ENCODE measurements around the gene AMPH. TPM values are rescaled to one million over a fixed set of nuclear protein-coding genes. Genes with fewer than 3 reads are reported as not detected.

Gene AMPH
- total RNA-seq, 3 donors from 2014 or later (not counting 1 experiment from before 2014, with no cell fraction given), result 0.18 TPM; not detected in 2

GRCh38 chr7:38448584-38449234, 182.5 kb downstream of the AMPH start:
- Mint-ChIP-seq H3K4me3 (no peak overlapping the region), H3K9me3 (no peaks in the 10 kb centered on the region), H3K27me3 (ENCODE audit: low read depth in 2 of 2) (peaks cover 5 to 17% of the 10 kb centered on the region in 2 donors), H3K27ac (no peak overlapping the region), H3K36me3 (no peaks in the 10 kb centered on the region), H3K4me1 (no peaks in the 10 kb centered on the region)
- Histone ChIP-seq H3K27me3 (ENCODE audit: control insufficient read depth, insufficient read depth, low read length) (peaks cover 2% of the 10 kb centered on the region), H3K36me3 (ENCODE audit: control insufficient read depth, insufficient read depth, low read length) (no peaks in the 10 kb centered on the region), H3K9me3 (ENCODE audit: control insufficient read depth, insufficient read depth, low read length) (no peaks in the 10 kb centered on the region), H3K4me3 (ENCODE audit: low read length) (no peak overlapping the region), H3K4me1 (ENCODE audit: control insufficient read depth, insufficient read depth, low read length) (no peaks in the 10 kb centered on the region), H3K27ac (ENCODE audit: low read length) (no peak overlapping the region)
- intact Hi-C loops (cut with micrococcal nuclease), result no loop called here
- no peak for TF ChIP-seq CTCF (IDR thresholded peaks at IDR 0.05)
- DNase-seq (no peak), ATAC-seq (no peak)
- 100% methylated on average over 2 of the region's 5 CpGs for WGBS (ENCODE audit: insufficient coverage)

GRCh38 chr7:38448054-38448453, 183.1 kb downstream of the AMPH start:
- 62% methylated on average over 2 of the region's 2 CpGs for WGBS (ENCODE audit: insufficient coverage)
- H3K9me3 Mint-ChIP-seq, result no peaks in the 10 kb centered on the region

GRCh38 chr7:38438970-38439369, 192.2 kb downstream of the AMPH start:
- DNase-seq (no peak), ATAC-seq (no peak)
- Histone ChIP-seq H3K4me3 (ENCODE audit: low read length) (no peak overlapping the region), H3K36me3 (ENCODE audit: control insufficient read depth, insufficient read depth, low read length) (no peaks in the 10 kb centered on the region), H3K4me1 (ENCODE audit: control insufficient read depth, insufficient read depth, low read length) (no peaks in the 10 kb centered on the region), H3K27me3 (ENCODE audit: control insufficient read depth, insufficient read depth, low read length) (no peaks in the 10 kb centered on the region), H3K9me3 (ENCODE audit: control insufficient read depth, insufficient read depth, low read length) (no peaks in the 10 kb centered on the region), H3K27ac (ENCODE audit: low read length) (no peak overlapping the region)
- Mint-ChIP-seq H3K36me3 (no peaks in the 10 kb centered on the region), H3K9me3 (no peaks in the 10 kb centered on the region), H3K27ac (no peak overlapping the region), H3K27me3 (ENCODE audit: low read depth in 2 of 2) (peaks cover 5 to 28% of the 10 kb centered on the region in 2 donors), H3K4me1 (no peaks in the 10 kb centered on the region), H3K4me3 (no peak overlapping the region)
- intact Hi-C loops (cut with micrococcal nuclease), result no loop called here
- no peak for TF ChIP-seq CTCF (IDR thresholded peaks at IDR 0.05)

More at GRCh38 chr7:38448054-38448453, 183.1 kb downstream of the AMPH start:
- intact Hi-C loops (cut with micrococcal nuclease), result no loop called here
- peaks cover 5 to 11% of the 10 kb centered on the region in 2 donors for H3K27me3 Mint-ChIP-seq (ENCODE audit: low read depth in 2 of 2)
- no peak overlapping the region for H3K27ac Mint-ChIP-seq
- no peak for ATAC-seq
- H3K9me3 ChIP-seq (ENCODE audit: control insufficient read depth, insufficient read depth, low read length), result no peaks in the 10 kb centered on the region
- H3K27ac ChIP-seq (ENCODE audit: low read length), result no peak overlapping the region
- peaks cover 2% of the 10 kb centered on the region for H3K27me3 ChIP-seq (ENCODE audit: control insufficient read depth, insufficient read depth, low read length)
- H3K4me1 Mint-ChIP-seq, result no peaks in the 10 kb centered on the region
- no peak overlapping the region for H3K4me3 ChIP-seq (ENCODE audit: low read length)
- H3K4me3 Mint-ChIP-seq, result no peak overlapping the region
- no peaks in the 10 kb centered on the region for H3K36me3 ChIP-seq (ENCODE audit: control insufficient read depth, insufficient read depth, low read length)
- DNase-seq, result no peak
- no peaks in the 10 kb centered on the region for H3K36me3 Mint-ChIP-seq
- TF ChIP-seq CTCF (IDR thresholded peaks at IDR 0.05), result no peak
- no peaks in the 10 kb centered on the region for H3K4me1 ChIP-seq (ENCODE audit: control insufficient read depth, insufficient read depth, low read length)

- H3K27ac Mint-ChIP-seq, result no peak overlapping the region
- 75% methylated on average over 2 of the region's 3 CpGs for WGBS (ENCODE audit: insufficient coverage)
- intact Hi-C loops (cut with micrococcal nuclease), result no loop called here
Observed at GRCh38 chr7:38432671-38433070, 198.5 kb downstream of the AMPH start.

More at GRCh38 chr7:38432671-38433070, 198.5 kb downstream of the AMPH start:
- no peak overlapping the region for H3K4me3 Mint-ChIP-seq
- Histone ChIP-seq H3K4me1 (ENCODE audit: control insufficient read depth, insufficient read depth, low read length) (no peaks in the 10 kb centered on the region), H3K27ac (ENCODE audit: low read length) (no peak overlapping the region), H3K4me3 (ENCODE audit: low read length) (no peak overlapping the region), H3K9me3 (ENCODE audit: control insufficient read depth, insufficient read depth, low read length) (no peaks in the 10 kb centered on the region), H3K36me3 (ENCODE audit: control insufficient read depth, insufficient read depth, low read length) (no peaks in the 10 kb centered on the region), H3K27me3 (ENCODE audit: control insufficient read depth, insufficient read depth, low read length) (no peaks in the 10 kb centered on the region)
- TF ChIP-seq CTCF (IDR thresholded peaks at IDR 0.05), result no peak
- H3K4me1 Mint-ChIP-seq, result peaks cover 1 to 6% of the 10 kb centered on the region in 2 donors
- H3K36me3 Mint-ChIP-seq, result no peaks in the 10 kb centered on the region
- H3K27me3 Mint-ChIP-seq (ENCODE audit: low read depth in 2 of 2), result peaks cover 4 to 11% of the 10 kb centered on the region in 2 donors
- H3K9me3 Mint-ChIP-seq, result no peaks in the 10 kb centered on the region
- no peak for DNase-seq
- ATAC-seq, result no peak

Measured in natural killer cell (primary cell).